SU-DHL-6 (cell line): Measurements from ENCODE around the gene TRAPPC2L.

Experiments
- H2AFZ ChIP-seq: fragments of 200-600 bp; sonication (generic); 2 replicates; pipeline ENCODE4 v1.6.1; 2014; ENCODE audit warnings: low read depth, mild to moderate bottlenecking, moderate library complexity, mixed read lengths, antibody characterized with exemption, low read length; ENCODE audit not compliant: severe bottlenecking
- H3F3A ChIP-seq: fragments of 200-600 bp; shearing (Covaris generic); 2 replicates; pipeline ENCODE4 v1.6.0; 2016; ENCODE audit warnings: antibody characterized with exemption, mild to moderate bottlenecking; ENCODE audit not compliant: insufficient read depth
- H3K27ac ChIP-seq: fragments of 200-600 bp; sonication (generic); 2 replicates; pipeline ENCODE4 v1.5.1; 2016; ENCODE audit warnings: low read depth, mild to moderate bottlenecking, low read length, moderate library complexity, mixed read lengths
- H3K27me3 ChIP-seq: fragments of 200-600 bp; sonication (generic), shearing (Covaris generic); 2 replicates; pipeline ENCODE4 v1.6.0; 2014; ENCODE audit warnings: mild to moderate bottlenecking, low read length
- H3K36me3 ChIP-seq: fragments of 200-600 bp; sonication (generic); 2 replicates; pipeline ENCODE4 v1.6.1; 2014; ENCODE audit warnings: mild to moderate bottlenecking, low read length, mixed read lengths
- H3K4me2 ChIP-seq: fragments of 300-600, 200-600 bp; shearing (Covaris generic), sonication (generic); 2 replicates; pipeline ENCODE4 v1.6.0; 2014; ENCODE audit warnings: low read length, low read depth, mild to moderate bottlenecking; ENCODE audit not compliant: poor library complexity, severe bottlenecking
- H3K4me3 ChIP-seq: fragments of 200-600 bp; sonication (generic); 2 replicates; pipeline ENCODE4 v1.5.1; 2014; ENCODE audit warnings: antibody characterized with exemption, low read length, mild to moderate bottlenecking, mixed read lengths; ENCODE audit not compliant: insufficient read depth, poor library complexity, severe bottlenecking
- H3K79me2 ChIP-seq: fragments of 200-600 bp; sonication (generic); 2 replicates; pipeline ENCODE4 v1.6.1; 2014; ENCODE audit warnings: mild to moderate bottlenecking, low read length, moderate library complexity; ENCODE audit not compliant: insufficient read depth
- H3K9ac ChIP-seq: fragments of 200-600 bp; sonication (generic); 2 replicates; pipeline ENCODE4 v1.7.0; 2014; ENCODE audit warnings: mild to moderate bottlenecking, low read length
- H3K9me2 ChIP-seq: fragments of 200-600 bp; sonication (generic); replicated peaks from 2 replicates; pipeline ENCODE4 v1.6.1; 2014; ENCODE audit warnings: low read length; ENCODE audit not compliant: insufficient read depth
- H3K9me3 ChIP-seq: fragments of 200-600 bp; sonication (generic); 2 replicates; pipeline ENCODE4 v1.6.1; 2014; ENCODE audit warnings: low read length, mixed read lengths; ENCODE audit not compliant: insufficient read depth
- H4K20me1 ChIP-seq: fragments of 200-600 bp; sonication (generic); 2 replicates; pipeline ENCODE4 v1.6.1; 2014; ENCODE audit warnings: low read depth, mild to moderate bottlenecking, antibody characterized with exemption, low read length, moderate library complexity, mixed read lengths
- CTCF ChIP-seq: fragments of 200-600 bp; sonication (generic); IDR thresholded peaks from one replicate; pipeline ENCODE4 v1.5.1; 2017; ENCODE audit warnings: antibody characterized with exemption, mild to moderate bottlenecking, low read length, moderate library complexity; ENCODE audit not compliant: insufficient read depth, poor library complexity, severe bottlenecking
- EZH2phosphoT487 ChIP-seq: fragments of 200-600 bp; sonication (generic), shearing (Covaris generic); conservative IDR thresholded peaks from 2 replicates; pipeline ENCODE4 v1.6.1; 2018; ENCODE audit warnings: mild to moderate bottlenecking, antibody characterized with exemption, low read length, moderate library complexity, mixed read lengths

TRAPPC2L gene

GRCh38 chr16:88861359-88861758 is 4.4 kb downstream of the TRAPPC2L start:
- no peak overlapping the region for H3K27ac ChIP-seq
- no peaks in the 10 kb centered on the region for H3K36me3 ChIP-seq
- no peaks in the 10 kb centered on the region for H3K27me3 ChIP-seq
- H4K20me1 ChIP-seq: no peaks in the 10 kb centered on the region
- no peaks in the 10 kb centered on the region for H3F3A ChIP-seq
- no peaks in the 10 kb centered on the region for H3K9me2 ChIP-seq
- H3K4me2 ChIP-seq: no peak overlapping the region
- no peaks in the 10 kb centered on the region; the same call in 1 of the 2 replicates for H3K79me2 ChIP-seq
- no peak overlapping the region for H3K4me3 ChIP-seq
- no peak for TF ChIP-seq CTCF
- TF ChIP-seq EZH2phosphoT487: no peak
- H3K9me3 ChIP-seq: no peaks in the 10 kb centered on the region
- no peak overlapping the region for H2AFZ ChIP-seq
- H3K9ac ChIP-seq: no peak overlapping the region

GRCh38 chr16:88862968-88863367 is 6.0 kb downstream of the TRAPPC2L start:
- Histone ChIP-seq H3K4me2 (no peak overlapping the region), H3K9ac (no peak overlapping the region), H3K27me3 (no peaks in the 10 kb centered on the region), H3K36me3 (no peaks in the 10 kb centered on the region), H3F3A (no peaks in the 10 kb centered on the region), H3K79me2 (no peaks in the 10 kb centered on the region), H3K9me3 (no peaks in the 10 kb centered on the region), H3K4me3 (no peak overlapping the region), H2AFZ (no peak overlapping the region), H4K20me1 (no peaks in the 10 kb centered on the region), H3K27ac (no peak overlapping the region), H3K9me2 (no peaks in the 10 kb centered on the region)
- TF ChIP-seq CTCF (no peak), EZH2phosphoT487 (no peak)

GRCh38 chr16:88863426-88863825 is 6.5 kb downstream of the TRAPPC2L start:
- H3K79me2 ChIP-seq: no peaks in the 10 kb centered on the region

More at GRCh38 chr16:88863426-88863825, 6.5 kb downstream of the TRAPPC2L start:
- no peaks in the 10 kb centered on the region for H3K36me3 ChIP-seq
- no peak overlapping the region for H3K9ac ChIP-seq
- H3K27me3 ChIP-seq: no peaks in the 10 kb centered on the region
- TF ChIP-seq CTCF (no peak), EZH2phosphoT487 (no peak)
- no peaks in the 10 kb centered on the region for H3F3A ChIP-seq
- H3K4me3 ChIP-seq: no peak overlapping the region
- no peak overlapping the region for H3K4me2 ChIP-seq
- no peaks in the 10 kb centered on the region for H4K20me1 ChIP-seq
- no peak overlapping the region for H3K27ac ChIP-seq
- H3K9me2 ChIP-seq: no peaks in the 10 kb centered on the region
- no peaks in the 10 kb centered on the region for H3K9me3 ChIP-seq
- no peak overlapping the region for H2AFZ ChIP-seq
